ENCODE results near the gene SMPDL3A. TPM values are rescaled to one million over a fixed set of nuclear protein-coding genes. Genes with fewer than 3 reads are reported as not detected.
"Not testable (repeated sequence)": the region's sequence is repeated elsewhere in the genome, so short reads cannot be mapped to it uniquely, and the experiment has no call there.

SMPDL3A gene
- total RNA-seq, 1 donor from 2014 or later = 44.7 TPM

DNA sequence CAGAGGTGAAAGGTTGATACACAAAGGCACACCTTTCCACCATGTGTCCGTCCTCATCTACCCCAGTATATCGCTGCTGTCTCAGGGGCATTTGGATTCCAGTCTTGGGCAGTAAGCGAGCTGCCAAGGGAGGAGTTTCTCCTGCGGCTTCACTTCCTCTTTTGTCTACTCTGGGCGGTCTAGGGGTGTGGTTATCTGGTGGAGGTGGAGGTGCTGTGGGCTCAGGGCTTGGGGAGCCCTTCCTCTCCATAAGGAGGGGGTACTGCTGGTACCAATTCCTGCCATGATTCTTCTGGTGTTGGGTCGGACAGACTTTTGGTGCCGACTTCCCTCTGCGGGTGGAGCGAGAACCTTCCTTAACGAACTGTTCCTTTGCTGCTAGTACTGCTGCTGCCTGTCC is 41.5 kb upstream of the SMPDL3A start:
- intact Hi-C loops (cut with DNase I) = no loop called here
- Histone ChIP-seq H3K36me3 (no peaks in the 10 kb centered on the region), H3K4me3 (no peak overlapping the region), H3K4me1 (no peaks in the 10 kb centered on the region), H3K9me3 (no peaks in the 10 kb centered on the region), H3K27ac (no peak overlapping the region), H3K27me3 (no peaks in the 10 kb centered on the region)
- TF ChIP-seq POLR2A (IDR thresholded peaks at IDR 0.05) (no peak), POLR2AphosphoS5 (IDR thresholded peaks at IDR 0.05; ENCODE audit: insufficient read depth in 1 of 2, low read depth in 1 of 2) (no peak), CTCF (IDR thresholded peaks at IDR 0.05) (no peak)
- DNase-seq (ENCODE audit: extremely low spot score in 2 of 2) = no peak

DNA sequence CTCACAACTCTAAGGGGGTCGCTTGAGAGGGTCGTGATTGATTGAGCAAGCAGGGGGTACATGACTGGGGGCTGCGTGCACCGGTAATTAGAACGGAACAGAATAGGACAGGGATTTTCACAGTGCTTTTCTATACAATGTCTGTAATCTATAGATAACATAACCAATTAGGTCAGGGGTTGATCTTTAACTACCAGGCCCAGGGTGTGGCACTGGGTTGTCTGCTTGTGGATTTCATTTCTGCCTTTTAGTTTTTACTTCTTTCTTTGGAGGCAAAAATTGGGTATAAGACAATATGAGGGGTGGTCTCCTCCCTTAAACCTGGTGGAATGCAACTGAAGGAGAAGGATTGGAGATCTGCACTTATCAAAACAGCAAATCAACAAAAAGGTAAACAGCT is 40.1 kb upstream of the SMPDL3A start:
- H3K4me1 ChIP-seq; H3K9me3 ChIP-seq; H3K27me3 ChIP-seq; H3K36me3 ChIP-seq; DNase-seq (ENCODE audit: extremely low spot score in 2 of 2); intact Hi-C loops (cut with DNase I); H3K27ac ChIP-seq; H3K4me3 ChIP-seq: not testable (repeated sequence)

GRCh38 chr6:122749451-122750050 is 39.5 kb upstream of the SMPDL3A start:
- no peak for DNase-seq (ENCODE audit: extremely low spot score in 2 of 2)
- Histone ChIP-seq H3K4me1 (no peaks in the 10 kb centered on the region), H3K4me3 (no peak overlapping the region), H3K36me3 (no peaks in the 10 kb centered on the region), H3K27me3 (no peaks in the 10 kb centered on the region), H3K27ac (no peak overlapping the region), H3K9me3 (no peaks in the 10 kb centered on the region)
- intact Hi-C loops (cut with DNase I) = no loop called here
- TF ChIP-seq CTCF (IDR thresholded peaks at IDR 0.05) (no peak), POLR2A (IDR thresholded peaks at IDR 0.05) (no peak), POLR2AphosphoS5 (IDR thresholded peaks at IDR 0.05; ENCODE audit: insufficient read depth in 1 of 2, low read depth in 1 of 2) (no peak)

DNA sequence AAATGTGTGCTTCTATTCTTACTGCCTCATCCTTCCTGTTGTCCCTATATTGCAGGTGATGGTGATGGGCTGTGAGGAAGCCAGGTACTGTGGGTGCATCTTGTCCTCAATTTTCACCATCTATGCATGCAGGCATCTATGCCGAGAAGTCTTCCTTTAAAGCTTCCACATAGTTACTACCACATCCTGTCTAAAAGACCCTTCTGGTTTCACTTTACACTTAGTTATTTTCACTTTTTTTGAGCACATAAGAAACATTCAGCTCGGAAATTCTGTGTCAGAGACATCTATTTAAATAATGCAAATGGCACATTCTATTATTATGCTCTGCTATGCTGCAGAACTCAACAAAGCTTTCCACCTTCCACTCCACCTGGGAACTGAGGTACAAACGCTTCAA is 37.7 kb upstream of the SMPDL3A start:
- H3K4me3 ChIP-seq = no peak overlapping the region
- intact Hi-C loops (cut with DNase I) = no loop called here
- TF ChIP-seq POLR2AphosphoS5 (IDR thresholded peaks at IDR 0.05; ENCODE audit: insufficient read depth in 1 of 2, low read depth in 1 of 2) = no peak
- no peak for TF ChIP-seq POLR2A (IDR thresholded peaks at IDR 0.05)
- TF ChIP-seq CTCF (IDR thresholded peaks at IDR 0.05) = no peak
- H3K9me3 ChIP-seq = no peaks in the 10 kb centered on the region
- H3K36me3 ChIP-seq = no peaks in the 10 kb centered on the region
- no peak for DNase-seq (ENCODE audit: extremely low spot score in 2 of 2)
- no peak overlapping the region for H3K27ac ChIP-seq
- no peaks in the 10 kb centered on the region for H3K4me1 ChIP-seq
- no peaks in the 10 kb centered on the region for H3K27me3 ChIP-seq

GRCh38 chr6:122752459-122752858 is 36.6 kb upstream of the SMPDL3A start:
- no peak for DNase-seq (ENCODE audit: extremely low spot score in 2 of 2)
- no peak for TF ChIP-seq POLR2AphosphoS5 (IDR thresholded peaks at IDR 0.05; ENCODE audit: insufficient read depth in 1 of 2, low read depth in 1 of 2)
- TF ChIP-seq CTCF (IDR thresholded peaks at IDR 0.05) = no peak
- no peak for TF ChIP-seq POLR2A (IDR thresholded peaks at IDR 0.05)
- Histone ChIP-seq H3K27me3 (no peaks in the 10 kb centered on the region), H3K4me1 (no peaks in the 10 kb centered on the region), H3K36me3 (no peaks in the 10 kb centered on the region), H3K9me3 (no peaks in the 10 kb centered on the region), H3K4me3 (no peak overlapping the region), H3K27ac (no peak overlapping the region)
- intact Hi-C loops (cut with DNase I) = no loop called here
